Measurements from ENCODE around the gene NTRK1.

Gene NTRK1

GRCh38 chr1:156912861-156913808, 52.5 kb downstream of the NTRK1 start:
- H3K9me3 ChIP-seq: no peaks in the 10 kb centered on the region
- peaks cover 71 to 79% (median 72%) of the 10 kb centered on the region in 3 donors for H3K36me3 ChIP-seq
- no peaks in the 10 kb centered on the region for H3K27me3 ChIP-seq
- DNase-seq: no peak
- H3K4me1 ChIP-seq: peaks cover 0 to 4% (median 2%) of the 10 kb centered on the region in 4 donors
- intact Hi-C loops (cut with DNase I; ENCODE audit: low total_unique reads): no loop called here
- no peak overlapping the region for H3K4me3 ChIP-seq
- TF ChIP-seq CTCF (IDR thresholded peaks at IDR 0.05): no peak
- H3K27ac ChIP-seq: no peak overlapping the region

- intact Hi-C loops (cut with DNase I; ENCODE audit: low total_unique reads): no loop called here
- no peak for TF ChIP-seq CTCF (IDR thresholded peaks at IDR 0.05)
- peaks cover 64 to 72% (median 65%) of the 10 kb centered on the region in 3 donors for H3K36me3 ChIP-seq
- H3K4me3 ChIP-seq: no peak overlapping the region
- H3K27me3 ChIP-seq: no peaks in the 10 kb centered on the region
- peaks cover 0 to 4% (median 2%) of the 10 kb centered on the region in 4 donors for H3K4me1 ChIP-seq
- no peak for DNase-seq
- H3K9me3 ChIP-seq: no peaks in the 10 kb centered on the region
- H3K27ac ChIP-seq: no peak overlapping the region
Measured at GRCh38 chr1:156913809-156914387, 53.2 kb downstream of the NTRK1 start.

GRCh38 chr1:156914440-156914856, 53.8 kb downstream of the NTRK1 start:
- TF ChIP-seq CTCF (IDR thresholded peaks at IDR 0.05): no peak
- Histone ChIP-seq H3K9me3 (no peaks in the 10 kb centered on the region), H3K36me3 (peaks cover 61 to 66% (median 64%) of the 10 kb centered on the region in 3 donors), H3K4me1 (peaks cover 0 to 4% (median 2%) of the 10 kb centered on the region in 4 donors), H3K4me3 (no peak overlapping the region), H3K27ac (no peak overlapping the region), H3K27me3 (no peaks in the 10 kb centered on the region)
- intact Hi-C loops (cut with DNase I; ENCODE audit: low total_unique reads): no loop called here
- no peak for DNase-seq

- TF ChIP-seq CTCF (IDR thresholded peaks at IDR 0.05): peak; percentile 84 to 91
- Histone ChIP-seq H3K27me3 (peaks cover 7 to 54% of the 10 kb centered on the region in 2 donors), H3K36me3 (peaks cover 15 to 20% (median 18%) of the 10 kb centered on the region in 3 donors), H3K4me1 (peaks cover 0 to 27% (median 22%) of the 10 kb centered on the region in 4 donors), H3K27ac (peak within 1 kb of the TSS in 1 of 2 donors; percentile 24), H3K4me3 (peak within 1 kb of the TSS in 1 of 2 donors; percentile 17), H3K9me3 (no peaks in the 10 kb centered on the region)
- DNase-seq: peak; percentile 55 to 87
- intact Hi-C loops (cut with DNase I; ENCODE audit: low total_unique reads): loop anchor here (2.0 to 5.0 kb wide), 2 partner anchors 30 to 78 kb away; no protein-coding TSS in a partner anchor
Measured at GRCh38 chr1:156920233-156921052, 59.8 kb downstream of the NTRK1 start, which contains the start of gene LRRC71. TSS of gene LRRC71 (plus strand) at chr1:156920632. CDS start at chr1:156920804, 172 bp downstream.

- Histone ChIP-seq H3K27ac (no peak overlapping the region), H3K36me3 (peaks cover 8 to 13% (median 11%) of the 10 kb centered on the region in 3 donors), H3K9me3 (no peaks in the 10 kb centered on the region), H3K4me3 (no peak overlapping the region), H3K27me3 (peaks cover 7 to 61% of the 10 kb centered on the region in 2 donors), H3K4me1 (peaks cover 0 to 27% (median 22%) of the 10 kb centered on the region in 4 donors)
- no peak for TF ChIP-seq CTCF (IDR thresholded peaks at IDR 0.05)
- no peak for DNase-seq
- intact Hi-C loops (cut with DNase I; ENCODE audit: low total_unique reads): loop anchor here (2.0 to 5.0 kb wide), 2 partner anchors 30 to 79 kb away; no protein-coding TSS in a partner anchor
Measured at GRCh38 chr1:156921053-156921529, 60.4 kb downstream of the NTRK1 start.
